Left ventricle myocardium inferior (tissue), 1 donor: ENCODE data around the gene ALKBH7. TPM values are rescaled to one million over a fixed set of nuclear protein-coding genes. Genes with fewer than 3 reads are reported as not detected.
"Not testable (repeated sequence)": the region's sequence is repeated elsewhere in the genome, so short reads cannot be mapped to it uniquely, and the experiment has no call there.

Experiments
- DNase-seq: peaks from one replicate; pipeline ENCODE4 v3.0.0-alpha.2; 2020
- H3K27ac ChIP-seq: fragments of 200-600 bp; replicated peaks from 2 replicates; pipeline ENCODE4 v1.8.0; 2021
- H3K27me3 ChIP-seq: fragments of 200-600 bp; 2 replicates; pipeline ENCODE4 v1.8.0; 2021; ENCODE audit warnings: low read depth
- H3K36me3 ChIP-seq: fragments of 200-600 bp; 2 replicates; pipeline ENCODE4 v1.8.0; 2021
- H3K4me1 ChIP-seq: fragments of 200-600 bp; 2 replicates; pipeline ENCODE4 v1.8.0; 2021
- H3K4me3 ChIP-seq: fragments of 200-600 bp; 2 replicates; pipeline ENCODE4 v1.8.0; 2021; ENCODE audit warnings: mild to moderate bottlenecking, moderate library complexity
- H3K9me3 ChIP-seq: fragments of 200-600 bp; replicated peaks from 2 replicates; pipeline ENCODE4 v1.8.0; 2021
- intact Hi-C: fragments of 100-400 bp; cut with micrococcal nuclease; formaldehyde crosslinking; loops from one replicate; pipeline ENCODE4 v1.11.0; 2022
- total RNA-seq: library from RNA; stranded (reverse); fragmentation: NEBNext Ultra II Directional; extraction: Animal tissue kit (Norgen Biotek cat#: 25700); gene quantifications from one replicate; pipeline ENCODE4 v1.2.1, GENCODE V29; 2021
- TF ChIP-seq, protein P1 (sequence below): fragments of 200-600 bp; IDR thresholded peaks from 2 replicates; pipeline ENCODE4 v1.8.0; 2021; ENCODE audit warnings: antibody characterized with exemption, mild to moderate bottlenecking, borderline replicate concordance
- donor health status: DM: no; HTN: yes; CAD: no; lungs with severe emphysema.

The ALKBH7 gene
- total RNA-seq, 1 donor from 2014 or later, result 142 TPM

DNA sequence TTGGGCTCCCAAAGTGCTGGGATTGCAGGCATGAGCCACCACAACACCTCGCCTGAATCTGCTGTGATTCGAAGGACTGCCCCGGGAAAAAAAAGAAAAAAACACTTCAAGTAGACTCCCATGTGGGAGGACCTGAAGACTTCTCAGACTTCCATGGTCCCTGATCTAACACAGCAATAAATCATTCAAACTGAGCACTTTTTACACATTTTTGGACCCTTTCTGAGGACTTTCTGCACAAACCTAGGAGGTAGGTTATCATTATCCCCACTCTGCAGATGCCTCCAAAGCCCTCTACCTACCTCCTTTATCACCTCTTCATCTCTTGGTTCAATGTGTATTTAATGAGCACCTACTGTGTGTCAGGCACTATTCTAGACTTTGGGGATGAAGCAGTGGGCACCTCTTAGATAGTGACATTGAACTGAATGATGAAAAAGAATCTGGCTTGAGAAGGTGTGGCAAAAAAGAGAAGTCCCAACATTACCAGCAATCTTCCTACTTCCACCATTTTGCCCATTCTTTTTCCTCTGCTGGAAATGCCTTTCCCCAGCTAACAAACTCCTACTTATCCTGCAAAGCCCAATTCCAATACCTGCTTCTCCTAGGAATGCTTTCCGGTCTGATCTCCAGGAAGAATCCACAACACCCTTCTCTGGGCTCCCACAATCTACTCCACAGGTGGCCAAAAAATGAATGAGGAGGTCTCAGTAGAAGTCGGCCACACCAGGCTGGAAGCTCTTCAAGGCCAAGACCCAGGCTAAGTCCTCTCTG lies 12.8 kb upstream of the ALKBH7 start:
- DNase-seq, result no peak
- H3K4me3 ChIP-seq, result no peak overlapping the region
- H3K4me1 ChIP-seq, result peaks cover 15% of the 10 kb centered on the region
- no peaks in the 10 kb centered on the region for H3K9me3 ChIP-seq
- TF ChIP-seq, protein P1, sequence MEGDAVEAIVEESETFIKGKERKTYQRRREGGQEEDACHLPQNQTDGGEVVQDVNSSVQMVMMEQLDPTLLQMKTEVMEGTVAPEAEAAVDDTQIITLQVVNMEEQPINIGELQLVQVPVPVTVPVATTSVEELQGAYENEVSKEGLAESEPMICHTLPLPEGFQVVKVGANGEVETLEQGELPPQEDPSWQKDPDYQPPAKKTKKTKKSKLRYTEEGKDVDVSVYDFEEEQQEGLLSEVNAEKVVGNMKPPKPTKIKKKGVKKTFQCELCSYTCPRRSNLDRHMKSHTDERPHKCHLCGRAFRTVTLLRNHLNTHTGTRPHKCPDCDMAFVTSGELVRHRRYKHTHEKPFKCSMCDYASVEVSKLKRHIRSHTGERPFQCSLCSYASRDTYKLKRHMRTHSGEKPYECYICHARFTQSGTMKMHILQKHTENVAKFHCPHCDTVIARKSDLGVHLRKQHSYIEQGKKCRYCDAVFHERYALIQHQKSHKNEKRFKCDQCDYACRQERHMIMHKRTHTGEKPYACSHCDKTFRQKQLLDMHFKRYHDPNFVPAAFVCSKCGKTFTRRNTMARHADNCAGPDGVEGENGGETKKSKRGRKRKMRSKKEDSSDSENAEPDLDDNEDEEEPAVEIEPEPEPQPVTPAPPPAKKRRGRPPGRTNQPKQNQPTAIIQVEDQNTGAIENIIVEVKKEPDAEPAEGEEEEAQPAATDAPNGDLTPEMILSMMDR, result no peak
- intact Hi-C loops, result no loop called here
- no peaks in the 10 kb centered on the region for H3K27me3 ChIP-seq
- H3K27ac ChIP-seq, result no peak overlapping the region
- H3K36me3 ChIP-seq, result peaks cover 20% of the 10 kb centered on the region

DNA sequence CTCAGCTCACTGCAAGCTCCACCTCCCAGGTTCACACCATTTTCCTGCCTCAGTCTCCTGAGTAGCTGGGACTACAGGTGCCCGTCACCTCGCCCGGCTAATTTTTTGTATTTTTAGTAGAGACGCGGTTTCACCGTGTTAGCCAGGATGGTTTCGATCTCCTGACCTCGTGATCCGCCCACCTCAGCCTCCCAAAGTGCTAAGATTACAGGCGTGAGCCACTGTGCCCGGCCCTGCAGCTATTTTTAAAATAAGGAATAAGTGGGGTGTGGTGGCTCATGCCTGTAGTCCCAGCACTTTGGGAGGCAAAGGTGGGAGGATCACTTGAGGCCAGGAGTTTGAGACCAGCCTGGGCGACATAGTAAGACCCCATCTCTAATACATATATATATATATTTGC lies 12.1 kb upstream of the ALKBH7 start:
- H3K4me3 ChIP-seq, DNase-seq, intact Hi-C loops, H3K27me3 ChIP-seq, H3K9me3 ChIP-seq, H3K27ac ChIP-seq: not testable (repeated sequence)
- Histone ChIP-seq H3K36me3 (peaks cover 27% of the 10 kb centered on the region), H3K4me1 (peaks cover 15% of the 10 kb centered on the region)

DNA sequence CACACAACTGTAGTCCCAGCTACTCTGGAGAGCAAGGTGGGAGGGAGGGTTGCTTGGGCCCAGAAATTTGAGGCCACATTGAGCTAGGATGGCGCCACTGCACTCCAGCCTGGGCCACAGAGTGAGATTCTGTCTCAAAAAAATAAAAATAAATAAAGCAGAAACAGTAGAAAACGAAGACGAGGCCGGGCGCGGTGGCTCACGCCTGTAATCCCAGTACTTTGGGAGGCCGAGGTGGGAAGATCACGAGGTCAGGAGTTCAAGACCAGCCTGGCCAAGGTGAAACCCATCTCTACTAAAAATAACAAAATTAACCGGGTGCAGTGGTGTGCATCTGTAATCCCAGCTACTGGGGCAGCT lies 11.8 kb upstream of the ALKBH7 start:
- Histone ChIP-seq H3K4me1 (peaks cover 15% of the 10 kb centered on the region), H3K4me3 (peak overlapping the region; percentile 98), H3K36me3 (peaks cover 31% of the 10 kb centered on the region), H3K27ac (peak overlapping the region; percentile 94)
- intact Hi-C loops, DNase-seq, H3K9me3 ChIP-seq, H3K27me3 ChIP-seq: not testable (repeated sequence)

DNA sequence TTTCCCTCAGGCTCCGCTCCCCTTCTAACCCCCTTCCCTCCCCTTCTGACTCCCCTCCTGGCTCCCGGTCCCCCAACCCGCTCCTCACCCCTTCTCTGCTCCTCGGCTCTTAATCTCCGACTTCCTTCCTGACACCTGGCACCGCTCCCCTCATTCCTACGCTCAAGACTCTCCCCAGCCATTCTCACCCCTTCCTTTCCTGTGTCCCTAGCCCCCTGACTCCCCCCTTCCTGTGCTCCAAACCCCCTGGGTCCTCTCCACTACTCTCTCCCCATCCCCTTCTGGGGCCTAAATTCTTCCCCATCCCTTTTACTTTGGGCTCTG lies 10.6 kb upstream of the ALKBH7 start:
- intact Hi-C loops, result no loop called here
- Histone ChIP-seq H3K36me3 (peaks cover 42% of the 10 kb centered on the region), H3K27ac (peak overlapping the region; percentile 94), H3K9me3 (no peaks in the 10 kb centered on the region), H3K4me1 (peaks cover 15% of the 10 kb centered on the region), H3K27me3 (no peaks in the 10 kb centered on the region), H3K4me3 (peak overlapping the region; percentile 98)
- TF ChIP-seq, protein P1, result no peak
- DNase-seq, result no peak

DNA sequence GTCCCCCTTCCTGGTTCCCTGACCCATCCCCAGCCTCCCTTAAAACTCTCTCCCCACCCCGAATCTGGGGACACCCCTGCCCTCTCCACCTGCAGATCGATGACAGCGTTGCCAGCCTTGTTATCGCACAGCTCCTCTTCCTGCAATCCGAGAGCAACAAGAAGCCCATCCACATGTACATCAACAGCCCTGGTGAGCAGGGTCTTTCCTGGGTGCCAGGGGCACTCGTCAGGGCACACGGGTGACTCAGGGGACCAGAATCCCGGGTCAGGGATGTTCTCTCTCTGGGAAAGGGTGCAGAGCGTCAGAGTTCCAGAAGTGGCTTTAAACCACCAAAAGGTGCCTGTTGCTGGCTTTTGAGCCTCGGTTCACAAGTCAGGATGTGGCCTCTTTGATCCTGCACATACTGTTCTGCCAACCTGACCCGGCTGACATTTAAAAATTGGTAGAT lies 10.2 kb upstream of the ALKBH7 start:
- peaks cover 15% of the 10 kb centered on the region for H3K4me1 ChIP-seq
- peak overlapping the region; percentile 94 for H3K27ac ChIP-seq
- H3K27me3 ChIP-seq, result no peaks in the 10 kb centered on the region
- H3K4me3 ChIP-seq, result peak overlapping the region; percentile 98
- peaks cover 46% of the 10 kb centered on the region for H3K36me3 ChIP-seq
- no peaks in the 10 kb centered on the region for H3K9me3 ChIP-seq
- intact Hi-C loops, result no loop called here
- no peak for DNase-seq
- TF ChIP-seq, protein P1, result no peak

DNA sequence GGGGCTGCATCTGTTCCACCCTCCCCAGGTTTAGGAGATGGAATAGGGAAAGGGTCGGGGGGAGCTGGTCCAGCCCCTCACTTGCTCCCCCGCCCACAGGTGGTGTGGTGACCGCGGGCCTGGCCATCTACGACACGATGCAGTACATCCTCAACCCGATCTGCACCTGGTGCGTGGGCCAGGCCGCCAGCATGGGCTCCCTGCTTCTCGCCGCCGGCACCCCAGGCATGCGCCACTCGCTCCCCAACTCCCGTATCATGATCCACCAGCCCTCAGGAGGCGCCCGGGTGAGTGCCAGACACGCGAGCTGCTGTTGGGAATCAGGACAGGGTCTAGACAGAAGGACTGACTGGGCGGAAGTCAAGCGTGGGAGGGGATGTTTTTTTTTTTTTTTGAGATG lies 8.2 kb upstream of the ALKBH7 start:
- H3K27ac ChIP-seq, result no peak overlapping the region

More for the DNA sequence above, 8.2 kb upstream of the ALKBH7 start:
- H3K9me3 ChIP-seq, result no peaks in the 10 kb centered on the region
- H3K36me3 ChIP-seq, result peaks cover 64% of the 10 kb centered on the region
- intact Hi-C loops, result no loop called here
- TF ChIP-seq, protein P1, result no peak
- no peak for DNase-seq
- no peak overlapping the region for H3K4me3 ChIP-seq
- peaks cover 15% of the 10 kb centered on the region for H3K4me1 ChIP-seq
- no peaks in the 10 kb centered on the region for H3K27me3 ChIP-seq
